ENCODE data around the gene NMNAT2. TPM values are rescaled to one million over a fixed set of nuclear protein-coding genes. Genes with fewer than 3 reads are reported as not detected.

The NMNAT2 gene
- total and polyA plus RNA-seq, 5 donors from 2014 or later = not detected

- H3K36me3 Mint-ChIP-seq = no peaks in the 10 kb centered on the region
- Histone ChIP-seq H3K4me3 (ENCODE audit: low read depth, low read length) (no peak overlapping the region), H3K27ac (ENCODE audit: insufficient read depth, low read length, poor library complexity, severe bottlenecking) (no peak overlapping the region), H3K4me1 (ENCODE audit: control insufficient read depth, insufficient read depth, low read length, poor library complexity, severe bottlenecking) (no peaks in the 10 kb centered on the region), H3K36me3 (ENCODE audit: control insufficient read depth, insufficient read depth, low read length) (no peaks in the 10 kb centered on the region), H3K9me3 (ENCODE audit: control insufficient read depth in 2 of 2, low read length in 2 of 2) (no peaks in the 10 kb centered on the region), H3K27me3 (ENCODE audit: control insufficient read depth, insufficient read depth, low read length) (no peaks in the 10 kb centered on the region)
- H3K4me1 Mint-ChIP-seq = peaks cover 0 to 22% (median 5%) of the 10 kb centered on the region in 4 donors
- no peak overlapping the region for H3K27ac Mint-ChIP-seq
- H3K9me3 Mint-ChIP-seq = no peaks in the 10 kb centered on the region
- H3K27me3 Mint-ChIP-seq = no peaks in the 10 kb centered on the region
- DNase-seq (no peak), ATAC-seq (ENCODE audit: low read depth in 2 of 2) (no peak)
- no peak overlapping the region for H3K4me3 Mint-ChIP-seq
Observed at GRCh38 chr1:183215076-183215720, 203.0 kb downstream of the NMNAT2 start.

DNA sequence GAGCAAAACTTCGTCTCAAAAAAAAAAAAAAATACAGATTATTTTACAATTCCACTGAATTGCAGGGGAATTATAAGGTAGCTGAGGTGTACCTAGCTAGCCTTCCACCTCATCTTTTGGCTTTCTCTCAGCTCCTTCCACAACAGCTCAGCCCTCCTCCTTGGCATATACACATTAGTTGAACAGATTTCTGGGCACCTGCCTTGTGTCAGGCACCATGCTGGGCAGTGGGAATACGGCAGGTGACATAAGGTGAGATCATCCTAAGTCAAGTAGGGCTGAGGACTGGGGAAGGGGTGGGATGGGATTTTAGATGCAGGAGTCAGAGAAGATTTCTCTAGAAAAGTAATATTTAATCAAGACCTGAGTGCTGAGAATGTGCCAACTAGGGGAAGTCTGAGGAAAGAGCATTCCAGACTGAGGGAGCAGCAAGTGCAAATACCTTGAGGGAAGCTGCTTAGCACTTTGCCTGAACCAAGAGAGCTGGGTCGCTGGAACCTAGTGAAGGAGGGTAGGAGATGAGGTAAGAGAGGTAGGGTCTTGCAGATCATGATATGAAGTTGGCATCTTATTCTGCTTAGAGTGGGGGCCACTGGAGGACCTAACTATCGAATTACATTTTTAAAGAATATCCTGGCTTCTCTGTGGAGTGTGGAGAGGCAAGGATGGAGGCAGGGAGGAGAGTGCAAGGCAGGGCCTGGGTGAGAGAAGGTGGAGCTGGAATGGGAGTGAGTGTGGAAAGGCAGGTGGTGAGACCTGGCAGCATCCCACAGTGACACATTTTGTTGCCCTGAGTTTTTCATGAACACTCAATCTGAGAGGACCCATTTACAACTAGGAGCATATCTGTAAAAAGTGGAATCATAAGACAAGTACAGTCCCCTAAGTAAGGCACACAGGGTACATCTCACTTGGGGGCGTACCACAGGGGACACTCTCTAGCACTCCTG lies 203.9 kb downstream of the NMNAT2 start:
- Histone ChIP-seq H3K27me3 (ENCODE audit: control insufficient read depth, insufficient read depth, low read length) (no peaks in the 10 kb centered on the region), H3K27ac (ENCODE audit: insufficient read depth, low read length, poor library complexity, severe bottlenecking) (no peak overlapping the region), H3K9me3 (ENCODE audit: control insufficient read depth in 2 of 2, low read length in 2 of 2) (no peaks in the 10 kb centered on the region), H3K4me1 (ENCODE audit: control insufficient read depth, insufficient read depth, low read length, poor library complexity, severe bottlenecking) (no peaks in the 10 kb centered on the region), H3K4me3 (ENCODE audit: low read depth, low read length) (no peak overlapping the region), H3K36me3 (ENCODE audit: control insufficient read depth, insufficient read depth, low read length) (no peaks in the 10 kb centered on the region)
- no peaks in the 10 kb centered on the region for H3K27me3 Mint-ChIP-seq
- H3K4me1 Mint-ChIP-seq = peaks cover 0 to 14% (median 3%) of the 10 kb centered on the region in 4 donors
- ATAC-seq (ENCODE audit: low read depth in 2 of 2) (no peak), DNase-seq (no peak)
- H3K4me3 Mint-ChIP-seq = no peak overlapping the region
- H3K36me3 Mint-ChIP-seq = no peaks in the 10 kb centered on the region
- peaks cover 0 to 1% (median 0%) of the 10 kb centered on the region in 7 donors for H3K9me3 Mint-ChIP-seq
- H3K27ac Mint-ChIP-seq = peak overlapping the region in 1 of 3 donors; percentile 6

DNA sequence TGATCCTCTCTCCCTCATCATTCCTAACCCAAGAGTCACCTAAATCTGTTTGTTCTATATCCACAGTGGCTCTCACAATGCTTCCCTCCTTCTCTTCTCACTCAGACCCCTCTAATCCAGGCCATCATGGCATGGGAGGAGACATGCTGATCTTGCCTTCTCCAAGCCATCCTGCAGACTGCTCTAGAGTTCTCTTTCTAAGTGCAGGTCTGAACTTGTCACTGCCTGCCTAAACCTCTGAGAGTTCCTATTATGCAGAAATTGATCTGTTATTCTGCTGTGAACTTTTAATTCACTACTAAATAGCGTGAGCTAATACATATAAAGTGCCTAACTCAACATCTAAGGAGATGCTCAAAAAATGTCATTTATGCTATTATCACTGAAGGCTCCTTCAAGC lies 205.3 kb downstream of the NMNAT2 start:
- Mint-ChIP-seq H3K4me1 (peaks cover 0 to 4% (median 1%) of the 10 kb centered on the region in 4 donors), H3K27ac (no peak overlapping the region), H3K9me3 (peaks cover 0 to 1% (median 0%) of the 10 kb centered on the region in 7 donors), H3K4me3 (no peak overlapping the region), H3K36me3 (no peaks in the 10 kb centered on the region), H3K27me3 (no peaks in the 10 kb centered on the region)
- Histone ChIP-seq H3K27me3 (ENCODE audit: control insufficient read depth, insufficient read depth, low read length) (no peaks in the 10 kb centered on the region), H3K9me3 (ENCODE audit: control insufficient read depth in 2 of 2, low read length in 2 of 2) (no peaks in the 10 kb centered on the region), H3K4me1 (ENCODE audit: control insufficient read depth, insufficient read depth, low read length, poor library complexity, severe bottlenecking) (no peaks in the 10 kb centered on the region), H3K4me3 (ENCODE audit: low read depth, low read length) (no peak overlapping the region), H3K27ac (ENCODE audit: insufficient read depth, low read length, poor library complexity, severe bottlenecking) (no peak overlapping the region), H3K36me3 (ENCODE audit: control insufficient read depth, insufficient read depth, low read length) (no peaks in the 10 kb centered on the region)
- no peak for ATAC-seq (ENCODE audit: low read depth in 2 of 2)
- no peak for DNase-seq

DNA sequence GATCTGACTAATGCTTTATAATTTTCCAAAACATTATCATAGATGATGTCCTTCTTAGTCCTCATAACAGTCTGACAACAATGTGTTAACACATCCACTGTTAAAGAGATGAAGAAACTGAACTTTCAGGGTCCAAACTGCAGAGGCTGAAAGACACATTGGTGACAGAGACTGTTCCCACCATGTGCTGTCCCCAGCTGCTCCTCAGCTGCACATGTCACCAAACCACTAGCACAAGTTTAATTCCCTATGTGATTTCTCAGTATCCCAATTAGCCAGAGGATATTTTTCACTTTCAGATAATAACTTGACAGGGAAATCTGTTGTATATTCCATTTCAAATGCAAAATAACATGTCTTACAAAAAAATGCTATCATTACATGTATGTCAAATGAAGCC lies 207.5 kb downstream of the NMNAT2 start:
- H3K4me3 ChIP-seq (ENCODE audit: low read depth, low read length) = no peak overlapping the region
- no peak for ATAC-seq (ENCODE audit: low read depth in 2 of 2)
- peaks cover 0 to 2% (median 0%) of the 10 kb centered on the region in 4 donors for H3K4me1 Mint-ChIP-seq
- no peaks in the 10 kb centered on the region for H3K27me3 ChIP-seq (ENCODE audit: control insufficient read depth, insufficient read depth, low read length)
- H3K36me3 Mint-ChIP-seq = no peaks in the 10 kb centered on the region
- H3K27ac Mint-ChIP-seq = no peak overlapping the region
- H3K27me3 Mint-ChIP-seq = no peaks in the 10 kb centered on the region
- H3K9me3 Mint-ChIP-seq = peaks cover 0 to 2% (median 0%) of the 10 kb centered on the region in 7 donors
- no peaks in the 10 kb centered on the region for H3K36me3 ChIP-seq (ENCODE audit: control insufficient read depth, insufficient read depth, low read length)
- H3K9me3 ChIP-seq (ENCODE audit: control insufficient read depth in 2 of 2, low read length in 2 of 2) = no peaks in the 10 kb centered on the region
- H3K27ac ChIP-seq (ENCODE audit: insufficient read depth, low read length, poor library complexity, severe bottlenecking) = no peak overlapping the region
- no peaks in the 10 kb centered on the region for H3K4me1 ChIP-seq (ENCODE audit: control insufficient read depth, insufficient read depth, low read length, poor library complexity, severe bottlenecking)
- H3K4me3 Mint-ChIP-seq = no peak overlapping the region
- no peak for DNase-seq

GRCh38 chr1:183209533-183210158 lies 208.5 kb downstream of the NMNAT2 start:
- H3K36me3 ChIP-seq (ENCODE audit: control insufficient read depth, insufficient read depth, low read length) = no peaks in the 10 kb centered on the region
- H3K36me3 Mint-ChIP-seq = no peaks in the 10 kb centered on the region
- H3K4me1 Mint-ChIP-seq = peaks cover 0 to 2% (median 0%) of the 10 kb centered on the region in 4 donors
- H3K27me3 ChIP-seq (ENCODE audit: control insufficient read depth, insufficient read depth, low read length) = no peaks in the 10 kb centered on the region
- no peaks in the 10 kb centered on the region for H3K4me1 ChIP-seq (ENCODE audit: control insufficient read depth, insufficient read depth, low read length, poor library complexity, severe bottlenecking)
- no peak overlapping the region for H3K4me3 Mint-ChIP-seq
- no peak overlapping the region for H3K27ac Mint-ChIP-seq
- H3K27me3 Mint-ChIP-seq = peaks cover 4% of the 10 kb centered on the region
- DNase-seq (no peak), ATAC-seq (ENCODE audit: low read depth in 2 of 2) (no peak)
- no peak overlapping the region for H3K4me3 ChIP-seq (ENCODE audit: low read depth, low read length)
- H3K9me3 Mint-ChIP-seq = peaks cover 0 to 2% (median 0%) of the 10 kb centered on the region in 7 donors
- H3K9me3 ChIP-seq (ENCODE audit: control insufficient read depth in 2 of 2, low read length in 2 of 2) = no peaks in the 10 kb centered on the region
- H3K27ac ChIP-seq (ENCODE audit: insufficient read depth, low read length, poor library complexity, severe bottlenecking) = no peak overlapping the region

DNA sequence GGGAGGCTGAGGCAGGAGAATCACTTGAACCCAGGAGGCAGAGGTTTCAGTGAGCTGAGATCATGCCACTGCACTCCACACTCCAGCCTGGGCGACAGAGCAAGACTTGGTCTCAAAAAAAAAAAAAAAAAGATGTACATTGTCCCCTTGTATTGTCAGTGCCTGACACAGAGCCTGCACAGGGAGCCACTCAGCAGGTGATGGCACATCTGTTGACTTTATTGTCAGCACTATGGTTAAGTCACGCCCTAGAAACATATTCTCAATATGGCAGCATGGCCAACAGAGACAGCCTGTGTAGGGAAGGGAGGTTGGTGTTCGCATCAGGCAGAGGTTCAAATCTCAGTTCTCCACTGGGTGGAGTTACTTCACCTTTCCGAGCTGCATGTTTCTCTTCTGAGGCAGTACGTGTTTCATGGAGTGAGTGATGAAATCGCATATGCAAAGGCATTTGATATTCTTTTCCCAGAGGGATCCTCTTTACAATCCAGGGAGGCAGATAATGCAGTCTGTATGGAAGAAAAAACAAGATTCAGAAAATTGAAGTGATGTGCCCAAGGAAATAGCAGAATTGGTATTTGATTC lies 211.6 kb downstream of the NMNAT2 start:
- H3K4me3 Mint-ChIP-seq = no peak overlapping the region
- no peaks in the 10 kb centered on the region for H3K4me1 Mint-ChIP-seq
- peaks cover 4% of the 10 kb centered on the region for H3K27me3 Mint-ChIP-seq
- Histone ChIP-seq H3K4me3 (ENCODE audit: low read depth, low read length) (no peak overlapping the region), H3K27me3 (ENCODE audit: control insufficient read depth, insufficient read depth, low read length) (no peaks in the 10 kb centered on the region), H3K9me3 (ENCODE audit: control insufficient read depth in 2 of 2, low read length in 2 of 2) (no peaks in the 10 kb centered on the region), H3K36me3 (ENCODE audit: control insufficient read depth, insufficient read depth, low read length) (no peaks in the 10 kb centered on the region), H3K4me1 (ENCODE audit: control insufficient read depth, insufficient read depth, low read length, poor library complexity, severe bottlenecking) (no peaks in the 10 kb centered on the region), H3K27ac (ENCODE audit: insufficient read depth, low read length, poor library complexity, severe bottlenecking) (no peak overlapping the region)
- H3K9me3 Mint-ChIP-seq = peaks cover 0 to 2% (median 0%) of the 10 kb centered on the region in 7 donors
- H3K27ac Mint-ChIP-seq = no peak overlapping the region
- ATAC-seq (ENCODE audit: low read depth in 2 of 2) (no peak), DNase-seq (no peak)
- no peaks in the 10 kb centered on the region for H3K36me3 Mint-ChIP-seq

- H3K36me3 Mint-ChIP-seq = no peaks in the 10 kb centered on the region
- H3K4me1 Mint-ChIP-seq = no peaks in the 10 kb centered on the region
- Histone ChIP-seq H3K4me1 (ENCODE audit: control insufficient read depth, insufficient read depth, low read length, poor library complexity, severe bottlenecking) (no peaks in the 10 kb centered on the region), H3K27ac (ENCODE audit: insufficient read depth, low read length, poor library complexity, severe bottlenecking) (no peak overlapping the region), H3K36me3 (ENCODE audit: control insufficient read depth, insufficient read depth, low read length) (no peaks in the 10 kb centered on the region), H3K4me3 (ENCODE audit: low read depth, low read length) (no peak overlapping the region), H3K27me3 (ENCODE audit: control insufficient read depth, insufficient read depth, low read length) (no peaks in the 10 kb centered on the region), H3K9me3 (ENCODE audit: control insufficient read depth in 2 of 2, low read length in 2 of 2) (no peaks in the 10 kb centered on the region)
- no peak overlapping the region for H3K4me3 Mint-ChIP-seq
- no peak for DNase-seq
- H3K27ac Mint-ChIP-seq = no peak overlapping the region
- peaks cover 0 to 2% (median 0%) of the 10 kb centered on the region in 7 donors for H3K9me3 Mint-ChIP-seq
- peaks cover 4% of the 10 kb centered on the region for H3K27me3 Mint-ChIP-seq
- no peak for ATAC-seq (ENCODE audit: low read depth in 2 of 2)
Observed at GRCh38 chr1:183205196-183205781, 212.9 kb downstream of the NMNAT2 start.

All from CD4-positive, CD25-positive, alpha-beta regulatory T cell (primary cell).